BJ (cell line): ENCODE results near the gene IL10RA. TPM values are rescaled to one million over a fixed set of nuclear protein-coding genes. Genes with fewer than 3 reads are reported as not detected.

Source experiments
- CTCF ChIA-PET: fragments of 350-600 bp; formaldehyde crosslinking; extraction: SDS; loops from one replicate; lab custom pipeline; 2021; ENCODE audit warnings: antibody characterized with exemption, inconsistent platforms; lab: Yijun Ruan, JAX
- POLR2A ChIA-PET: fragments of 300-600 bp; sonication (Branson Sonifier 250); formaldehyde crosslinking; extraction: SDS; loops from one replicate; lab custom pipeline; 2021; ENCODE audit warnings: antibody characterized with exemption; lab: Charles Lee
- DNase-seq: peaks from one replicate; pipeline ENCODE4 v3.0.0-alpha.2; 2011; ENCODE audit warnings: low read depth
- H3K27me3 ChIP-seq: 2 replicates; pipeline ENCODE4 v1.6.0; 2011; ENCODE audit warnings: low read length; ENCODE audit not compliant: control insufficient read depth, insufficient read depth
- H3K36me3 ChIP-seq: 2 replicates; pipeline ENCODE4 v1.5.1; 2011; ENCODE audit warnings: low read length; ENCODE audit not compliant: control insufficient read depth, insufficient read depth
- H3K4me3 ChIP-seq: 2 replicates; pipeline ENCODE4 v1.5.1; 2011; ENCODE audit warnings: low read depth, mild to moderate bottlenecking, control low read depth, low read length
- polyA plus RNA-seq: library from polyadenylated mRNA; depleted of rRNA; stranded (reverse); fragments of >200 nt; gene quantifications from 2 replicates; pipeline ENCODE4 v1.2.3, GENCODE V29; 2011
- TF ChIP-seq, protein P1 (sequence below): IDR thresholded peaks from 2 replicates; pipeline ENCODE4 v1.5.1; 2011; ENCODE audit warnings: low read depth, mild to moderate bottlenecking, control low read depth, inconsistent platforms, low read length, moderate library complexity; ENCODE audit not compliant: insufficient read depth

Gene IL10RA
- polyA plus RNA-seq, 1 experiment = not detected

DNA sequence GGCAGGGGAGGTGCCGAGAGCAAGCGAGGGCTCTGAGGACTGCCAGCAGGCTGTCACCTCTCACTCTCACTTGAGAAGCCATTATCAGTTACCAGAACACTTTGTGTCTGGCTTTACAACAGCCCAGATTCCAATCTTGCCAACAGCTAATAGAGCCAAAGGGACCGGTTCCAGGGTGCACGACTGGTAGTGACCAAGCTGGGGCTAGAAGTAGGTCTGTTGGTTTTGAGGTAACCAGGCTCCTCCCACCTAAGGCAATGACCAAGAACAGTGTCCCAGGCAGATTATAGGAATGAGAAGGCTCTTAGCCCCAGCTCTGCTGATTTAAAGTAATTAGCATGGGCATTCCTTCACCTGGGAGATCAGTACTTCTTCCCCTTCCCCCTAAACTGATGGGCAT, 7.2 kb upstream of the IL10RA start:
- CTCF ChIA-PET = no interaction called here
- H3K4me3 ChIP-seq = no peak overlapping the region
- TF ChIP-seq, protein P1, sequence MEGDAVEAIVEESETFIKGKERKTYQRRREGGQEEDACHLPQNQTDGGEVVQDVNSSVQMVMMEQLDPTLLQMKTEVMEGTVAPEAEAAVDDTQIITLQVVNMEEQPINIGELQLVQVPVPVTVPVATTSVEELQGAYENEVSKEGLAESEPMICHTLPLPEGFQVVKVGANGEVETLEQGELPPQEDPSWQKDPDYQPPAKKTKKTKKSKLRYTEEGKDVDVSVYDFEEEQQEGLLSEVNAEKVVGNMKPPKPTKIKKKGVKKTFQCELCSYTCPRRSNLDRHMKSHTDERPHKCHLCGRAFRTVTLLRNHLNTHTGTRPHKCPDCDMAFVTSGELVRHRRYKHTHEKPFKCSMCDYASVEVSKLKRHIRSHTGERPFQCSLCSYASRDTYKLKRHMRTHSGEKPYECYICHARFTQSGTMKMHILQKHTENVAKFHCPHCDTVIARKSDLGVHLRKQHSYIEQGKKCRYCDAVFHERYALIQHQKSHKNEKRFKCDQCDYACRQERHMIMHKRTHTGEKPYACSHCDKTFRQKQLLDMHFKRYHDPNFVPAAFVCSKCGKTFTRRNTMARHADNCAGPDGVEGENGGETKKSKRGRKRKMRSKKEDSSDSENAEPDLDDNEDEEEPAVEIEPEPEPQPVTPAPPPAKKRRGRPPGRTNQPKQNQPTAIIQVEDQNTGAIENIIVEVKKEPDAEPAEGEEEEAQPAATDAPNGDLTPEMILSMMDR = no peak
- DNase-seq = no peak
- H3K36me3 ChIP-seq = no peaks in the 10 kb centered on the region
- H3K27me3 ChIP-seq = peaks cover 2% of the 10 kb centered on the region
- POLR2A ChIA-PET = no interaction called here

- TF ChIP-seq, protein P1 = no peak
- no peaks in the 10 kb centered on the region for H3K36me3 ChIP-seq
- ChIA-PET CTCF (interaction anchor here (1.2 kb wide), 1 partner anchor 33 kb away, joined by 3 read pairs; no protein-coding TSS in a partner anchor), POLR2A (no interaction called here)
- no peak for DNase-seq
- H3K4me3 ChIP-seq = no peak overlapping the region
- H3K27me3 ChIP-seq = peaks cover 2% of the 10 kb centered on the region
Observed at GRCh38 chr11:117979481-117980211, 6.5 kb upstream of the IL10RA start.

- H3K27me3 ChIP-seq = peaks cover 2% of the 10 kb centered on the region
- no peaks in the 10 kb centered on the region for H3K36me3 ChIP-seq
- CTCF ChIA-PET = interaction anchor here (1.2 kb wide), 1 partner anchor 33 kb away, joined by 3 read pairs; no protein-coding TSS in a partner anchor
- TF ChIP-seq, protein P1 = no peak
- no peak overlapping the region for H3K4me3 ChIP-seq
- POLR2A ChIA-PET = no interaction called here
- DNase-seq = no peak
Observed at GRCh38 chr11:117980280-117980679, 5.9 kb upstream of the IL10RA start.

DNA sequence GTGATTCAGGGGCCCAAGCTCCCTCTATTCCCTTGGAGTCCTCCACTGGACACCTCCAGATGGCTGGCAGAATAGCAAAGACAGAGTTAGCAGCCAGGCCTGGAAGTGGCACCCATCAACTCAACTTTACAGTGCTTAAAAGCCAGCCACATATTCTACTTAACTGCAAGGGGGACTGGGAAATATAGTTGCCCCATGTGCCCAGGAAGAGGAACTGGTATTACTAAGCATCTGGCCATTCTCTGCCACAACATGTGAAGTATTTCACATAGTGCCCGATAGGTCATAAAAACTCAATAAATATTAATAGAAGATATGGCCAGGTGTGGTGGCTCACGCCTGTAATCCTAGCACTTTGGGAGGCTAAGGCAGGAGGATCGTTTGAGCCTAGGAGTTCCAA, 5.5 kb upstream of the IL10RA start:
- TF ChIP-seq, protein P1 = no peak
- POLR2A ChIA-PET = no interaction called here
- no peaks in the 10 kb centered on the region for H3K36me3 ChIP-seq
- CTCF ChIA-PET = interaction anchor here (1.0 to 1.2 kb wide), 2 partner anchors 34 to 136 kb away, joined by 3 read pairs; no protein-coding TSS in a partner anchor
- H3K4me3 ChIP-seq = no peak overlapping the region
- no peak for DNase-seq
- H3K27me3 ChIP-seq = peaks cover 3% of the 10 kb centered on the region

GRCh38 chr11:117983163-117983475, 3.1 kb upstream of the IL10RA start:
- no peak overlapping the region for H3K4me3 ChIP-seq
- DNase-seq = no peak
- CTCF ChIA-PET = no interaction called here
- peaks cover 1% of the 10 kb centered on the region; the same call in 1 of the 2 replicates for H3K27me3 ChIP-seq
- H3K36me3 ChIP-seq = no peaks in the 10 kb centered on the region
- TF ChIP-seq, protein P1 = no peak
- POLR2A ChIA-PET = no interaction called here
